Suppressor macrophage (primary cell): ENCODE data around the gene GFRA1.

Experiments used
- DNase-seq, 4 experiments: peaks; one replicate each; pipeline ENCODE4 v3.0.0-alpha.2; 2020 to 2022

Gene GFRA1

DNA sequence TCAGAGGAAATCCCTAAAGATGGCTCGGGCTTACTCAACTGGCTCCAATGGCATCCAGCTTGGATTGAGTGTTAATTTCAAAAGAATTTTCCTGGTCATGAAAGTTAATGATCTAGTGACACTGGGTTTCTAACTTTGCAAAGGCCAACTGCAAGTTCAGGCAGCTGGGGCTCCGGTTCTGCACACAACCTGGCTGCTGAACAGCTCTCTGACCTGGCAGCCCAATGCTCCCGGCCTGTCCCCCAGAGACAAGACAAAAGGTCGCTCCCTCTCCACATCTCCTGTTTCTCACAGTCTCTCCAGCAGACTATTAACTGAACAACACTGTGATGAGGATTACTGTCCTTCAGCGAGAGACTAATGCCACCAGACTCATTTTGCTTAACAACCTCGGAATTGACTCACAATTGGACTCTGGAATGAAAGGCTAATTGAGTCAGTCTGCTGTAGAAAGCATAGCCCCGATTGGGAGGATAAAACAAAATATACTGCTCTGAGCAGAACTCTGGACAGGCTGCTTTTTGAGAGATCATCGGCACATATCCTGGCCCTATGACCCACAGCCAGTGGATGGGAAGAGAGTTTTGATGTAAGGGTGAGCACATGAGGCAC lies 174.5 kb downstream of the GFRA1 start:
- DNase-seq, result no peak

DNA sequence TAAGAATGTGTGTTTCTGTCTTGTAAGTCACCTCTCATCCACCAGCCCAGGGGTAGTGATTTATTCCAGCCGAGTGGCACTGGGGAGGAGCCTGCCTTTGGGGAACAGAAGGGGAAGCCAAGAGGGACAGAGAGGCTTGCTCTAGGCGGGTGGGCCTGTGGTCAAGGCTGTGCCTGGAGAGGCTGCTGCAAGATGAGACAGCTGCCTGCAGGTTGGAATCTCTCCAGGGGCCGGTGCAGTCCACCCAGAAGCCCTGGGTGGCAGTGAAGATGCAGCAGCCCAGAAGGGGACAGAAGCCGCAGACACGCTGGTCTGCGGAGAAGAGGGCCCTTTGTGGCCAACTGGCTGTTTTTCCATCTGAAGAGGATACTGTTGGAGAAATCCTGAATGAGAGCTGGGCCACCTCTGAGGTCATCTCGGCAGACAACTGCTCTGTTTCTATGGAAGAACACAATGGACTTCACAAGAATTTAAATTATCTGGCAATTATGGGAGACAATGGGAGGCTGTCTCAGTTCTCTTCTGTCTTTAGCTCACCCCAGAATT lies 175.7 kb downstream of the GFRA1 start:
- no peak for DNase-seq

DNA sequence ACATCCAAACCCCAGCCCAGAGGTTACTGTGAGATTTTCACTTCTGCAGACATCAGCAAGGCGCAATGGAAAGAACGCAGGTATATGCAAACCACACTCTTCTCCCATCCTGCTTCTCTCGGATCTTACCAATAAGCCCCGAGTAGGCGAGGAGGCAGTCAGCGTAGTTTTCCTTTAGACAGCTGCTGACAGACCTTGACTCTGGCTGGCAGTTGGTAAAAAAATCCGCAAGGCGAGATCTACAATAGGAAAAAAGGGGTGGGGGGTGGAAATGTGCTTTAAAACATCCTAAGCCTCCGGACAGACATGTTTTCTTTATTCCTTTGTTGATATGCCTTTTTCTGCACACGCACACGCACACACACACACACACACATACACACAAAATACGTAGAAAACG lies 176.5 kb downstream of the GFRA1 start:
- no peak for DNase-seq

DNA sequence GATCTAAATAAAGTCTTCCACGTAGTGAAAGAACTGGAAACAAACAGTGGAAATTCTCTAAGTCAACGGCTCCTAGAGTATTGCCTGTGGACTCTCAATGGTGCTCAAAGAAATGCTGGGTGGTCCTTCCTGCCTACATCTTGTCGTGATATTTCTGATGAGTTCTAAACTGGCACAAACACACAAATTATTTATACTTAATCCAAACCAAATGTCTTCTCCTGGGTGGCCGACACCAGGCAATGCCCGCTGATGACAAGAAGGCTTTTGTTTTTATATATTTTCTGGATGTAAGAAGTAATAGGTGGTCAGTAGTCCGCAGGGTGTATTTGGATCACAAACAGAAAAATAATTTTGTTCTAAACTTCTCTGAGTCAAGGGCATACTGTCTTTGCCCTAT lies 178.7 kb downstream of the GFRA1 start:
- DNase-seq, result no peak

DNA sequence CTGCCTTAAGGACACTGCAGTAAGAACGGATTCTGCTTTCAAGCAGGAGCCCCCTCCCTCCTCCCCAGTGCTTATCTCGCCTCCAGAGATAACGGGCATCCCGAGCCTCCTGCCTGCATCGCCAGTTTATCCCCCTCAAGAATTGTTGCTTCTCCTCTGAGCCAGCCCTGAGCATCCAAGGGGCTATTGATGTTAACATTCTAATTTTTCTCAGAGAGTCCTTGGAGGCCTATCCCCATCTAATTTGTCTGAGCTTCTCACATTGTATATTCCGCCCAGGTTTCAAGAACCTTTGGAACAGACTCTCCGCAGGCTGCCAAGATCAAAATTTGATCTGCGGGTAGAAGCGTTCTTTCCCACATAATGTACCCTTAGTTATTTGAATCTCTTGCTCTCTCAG lies 180.0 kb downstream of the GFRA1 start:
- no peak for DNase-seq

DNA sequence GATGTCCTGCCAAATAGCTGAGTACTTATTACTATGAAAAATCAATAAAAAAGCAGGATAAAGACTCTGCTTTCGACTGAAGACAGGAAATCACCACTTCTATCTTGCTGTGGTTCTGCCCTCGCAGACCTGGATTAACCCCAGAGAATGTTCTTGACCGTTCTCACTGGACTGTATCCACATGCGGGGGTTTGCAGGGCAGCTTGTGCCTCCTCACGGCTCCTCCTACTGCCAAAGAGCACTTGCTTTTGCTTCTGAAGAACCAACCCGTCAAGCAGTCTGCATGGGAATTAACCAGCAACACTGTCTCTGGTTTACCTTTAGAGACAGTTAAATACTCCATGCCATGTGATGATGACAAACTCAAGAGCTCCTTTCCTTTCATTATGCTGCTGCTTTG lies 184.0 kb downstream of the GFRA1 start:
- DNase-seq, result no peak

DNA sequence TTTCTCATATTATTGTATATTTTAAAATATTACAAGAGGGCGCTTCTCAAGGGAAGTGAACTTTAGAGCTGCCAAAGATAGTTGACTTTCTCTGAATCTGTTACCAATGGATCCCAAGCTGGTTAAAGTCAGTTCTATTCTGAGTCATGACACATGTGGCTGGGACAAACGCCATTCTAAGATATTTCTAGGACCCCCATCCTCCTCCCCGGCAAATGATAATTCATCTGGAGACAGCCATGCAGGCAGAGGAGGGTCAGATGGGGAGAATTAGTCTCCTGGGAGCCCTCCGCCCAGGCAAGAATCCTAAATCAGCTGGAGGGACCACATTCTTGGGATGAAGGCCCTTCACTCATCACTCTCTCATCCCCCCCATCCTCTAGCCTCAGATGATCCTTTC lies 187.7 kb downstream of the GFRA1 start:
- no peak for DNase-seq

DNA sequence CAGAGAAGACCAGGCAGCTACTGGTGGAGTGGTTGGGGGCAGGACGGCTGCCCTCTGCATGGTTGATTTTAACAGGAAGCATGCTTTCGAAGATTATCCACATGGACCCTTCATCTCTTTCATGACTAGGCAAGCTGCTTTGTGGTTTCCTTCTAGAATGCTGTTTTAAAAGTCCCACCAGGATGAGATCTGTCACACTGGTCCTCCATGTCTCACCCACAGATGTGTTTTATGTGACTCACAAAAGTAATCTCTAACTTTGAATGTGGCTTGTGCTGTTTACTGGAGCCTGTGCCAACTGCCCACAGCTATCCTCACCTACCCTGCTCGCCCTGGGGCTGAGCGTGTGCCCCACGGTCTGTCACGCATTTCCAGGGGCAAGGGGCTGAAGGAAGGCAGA lies 188.8 kb downstream of the GFRA1 start:
- no peak for DNase-seq

DNA sequence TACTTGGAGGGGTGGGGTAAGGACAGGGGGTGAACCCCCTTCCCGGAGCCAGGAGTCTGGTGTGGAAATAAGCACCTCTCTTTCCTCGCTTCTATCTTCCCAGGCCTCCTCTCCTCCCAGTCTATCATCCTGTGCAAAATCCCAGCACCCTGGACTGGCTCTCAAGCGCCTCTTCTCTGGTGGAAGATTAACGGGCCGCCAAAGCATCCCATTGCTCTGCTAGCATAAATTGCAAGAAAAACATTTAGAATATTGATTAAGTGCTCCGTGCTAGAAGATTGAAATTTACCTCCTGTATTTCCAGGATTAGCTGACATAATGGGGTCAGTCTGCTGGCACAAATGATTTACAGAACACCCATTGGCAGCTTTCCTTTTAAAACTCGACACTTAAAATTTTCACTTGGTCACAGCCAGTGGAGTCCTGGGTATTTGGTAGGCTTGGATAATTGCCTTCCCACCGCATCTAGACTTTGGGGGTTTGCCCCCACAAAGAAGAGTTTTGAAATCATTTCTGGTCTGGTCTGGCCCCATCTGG lies 189.7 kb downstream of the GFRA1 start:
- no peak for DNase-seq

DNA sequence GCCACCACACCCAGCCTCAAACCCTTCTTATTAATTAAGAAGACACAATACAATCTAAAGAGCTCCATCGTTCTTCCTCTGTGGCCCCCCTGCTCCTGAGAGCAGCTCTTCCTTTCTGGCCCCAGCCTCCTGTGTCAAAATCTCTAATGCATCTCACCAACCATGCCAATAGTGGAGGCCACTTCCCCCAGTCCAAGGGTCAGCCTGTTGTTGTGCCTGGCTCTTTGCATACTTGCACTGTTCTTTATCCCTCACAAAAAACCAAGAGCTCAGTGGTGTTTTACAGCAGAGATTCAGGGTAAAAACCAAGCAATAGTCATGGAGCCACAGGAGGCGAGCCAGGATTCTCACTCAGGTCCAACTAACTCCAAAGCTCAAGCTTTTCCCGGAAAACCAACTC lies 190.2 kb downstream of the GFRA1 start:
- DNase-seq, result no peak

DNA sequence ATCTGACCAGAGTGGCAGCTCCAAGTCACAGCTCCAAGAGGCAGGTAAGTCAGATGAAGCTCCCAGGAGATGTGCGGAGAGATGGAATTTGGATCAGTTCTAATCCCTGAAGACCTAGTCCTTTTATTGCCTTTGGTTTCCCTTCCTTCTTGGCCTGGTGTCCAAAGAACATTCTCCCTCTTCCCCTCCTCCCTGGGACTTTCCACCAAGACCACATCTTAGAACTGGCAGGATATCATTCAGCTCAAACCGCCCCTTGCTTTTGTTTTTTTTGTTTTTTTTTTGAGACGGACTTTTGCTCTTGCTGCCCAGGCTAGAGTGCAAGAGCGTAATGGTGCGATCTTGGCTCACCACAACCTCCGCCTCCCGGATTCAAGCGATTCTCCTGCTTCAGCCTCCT lies 190.8 kb downstream of the GFRA1 start:
- no peak for DNase-seq

DNA sequence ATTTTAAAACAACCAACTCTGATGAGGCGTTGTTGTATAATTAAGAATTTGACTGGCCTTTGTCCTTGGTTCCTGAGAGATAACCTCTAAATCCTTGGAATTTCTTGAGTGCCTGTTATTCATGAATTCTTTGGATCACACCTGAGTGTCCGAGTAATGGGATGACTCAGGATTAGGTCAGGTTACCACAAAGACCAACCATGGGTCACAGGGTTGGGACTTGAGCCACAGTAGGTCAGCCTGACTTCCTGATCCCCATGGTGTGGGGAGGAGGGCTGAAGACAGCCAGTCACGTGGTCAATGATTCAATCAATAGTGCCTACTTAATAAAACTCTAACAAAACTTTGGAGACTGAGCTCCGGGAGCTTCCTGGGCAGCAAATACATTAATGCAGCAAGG lies 192.5 kb downstream of the GFRA1 start:
- DNase-seq, result no peak

DNA sequence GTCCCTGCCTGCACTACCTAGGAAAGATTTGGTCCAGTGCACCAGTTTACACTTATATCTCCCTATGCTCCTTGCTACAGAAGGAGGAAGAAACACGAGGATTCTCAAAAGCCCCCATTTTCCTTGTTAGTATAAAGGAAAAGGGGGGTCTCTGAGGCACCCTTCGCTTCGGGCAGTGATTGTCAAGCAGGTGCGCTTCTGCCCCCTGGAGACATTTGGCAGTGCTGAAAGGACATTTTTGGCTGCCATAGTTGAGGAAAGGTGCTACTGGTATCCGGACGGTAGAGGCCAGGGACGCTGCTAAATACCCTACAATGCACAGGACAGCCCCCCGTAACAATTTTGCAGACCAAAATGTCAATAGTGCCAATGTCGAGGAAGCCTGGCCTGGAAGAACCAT lies 193.7 kb downstream of the GFRA1 start:
- no peak for DNase-seq

DNA sequence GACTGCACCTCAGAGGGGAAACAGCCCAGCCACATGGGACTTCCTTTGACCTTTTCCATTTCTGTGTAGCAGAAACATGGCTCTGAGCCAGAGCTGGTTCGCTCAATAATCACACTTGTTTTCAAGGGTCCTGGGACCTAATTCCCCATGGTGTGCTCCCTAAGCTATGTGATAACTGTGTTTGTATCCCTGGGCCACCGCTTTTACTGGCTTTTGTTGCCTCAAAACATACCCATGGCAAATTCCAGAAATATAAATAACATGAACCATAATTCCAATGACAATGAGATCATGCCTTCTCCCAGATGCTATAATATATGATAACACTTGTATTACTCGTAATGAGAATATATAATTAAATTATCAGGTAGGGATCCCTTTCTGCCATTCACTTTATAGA lies 196.4 kb downstream of the GFRA1 start:
- DNase-seq, result no peak

DNA sequence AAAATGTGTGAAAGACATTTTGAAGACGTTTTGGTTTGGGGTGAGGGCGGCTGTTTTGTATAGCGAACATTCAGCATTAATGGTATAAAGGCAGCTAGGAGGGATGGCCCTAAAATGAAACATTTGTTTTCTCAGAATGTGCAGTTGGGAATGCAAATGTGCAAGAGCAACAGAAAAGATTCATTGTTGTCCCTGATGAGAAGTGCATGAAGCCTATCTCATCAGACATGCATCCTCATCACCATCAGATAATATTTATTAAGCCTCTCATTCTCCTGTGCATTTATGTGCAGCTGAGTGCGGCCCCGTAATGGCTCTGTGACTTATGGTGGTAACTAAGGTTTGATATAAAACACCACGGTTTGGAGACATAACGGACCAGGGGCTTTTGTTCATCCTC lies 199.5 kb downstream of the GFRA1 start:
- DNase-seq, result no peak

DNA sequence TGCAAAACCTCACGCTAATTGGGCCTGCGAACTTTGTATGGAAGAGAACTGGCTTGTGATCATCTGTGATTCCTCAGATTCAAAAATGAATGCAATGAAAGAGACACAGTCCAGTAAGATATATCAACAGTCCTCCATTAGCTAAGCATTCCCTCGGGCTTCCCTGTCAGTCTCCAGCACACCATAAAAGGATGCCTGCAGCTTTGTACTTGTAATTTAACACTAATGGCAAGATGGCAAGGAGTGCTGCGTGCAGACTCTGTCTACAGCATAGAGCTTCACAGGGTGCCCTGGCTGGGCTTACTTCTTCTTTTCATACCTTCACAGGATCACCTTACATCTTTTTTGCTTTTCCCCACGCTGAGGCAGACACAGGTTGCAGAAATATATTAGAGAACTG lies 200.0 kb downstream of the GFRA1 start:
- DNase-seq, result no peak

DNA sequence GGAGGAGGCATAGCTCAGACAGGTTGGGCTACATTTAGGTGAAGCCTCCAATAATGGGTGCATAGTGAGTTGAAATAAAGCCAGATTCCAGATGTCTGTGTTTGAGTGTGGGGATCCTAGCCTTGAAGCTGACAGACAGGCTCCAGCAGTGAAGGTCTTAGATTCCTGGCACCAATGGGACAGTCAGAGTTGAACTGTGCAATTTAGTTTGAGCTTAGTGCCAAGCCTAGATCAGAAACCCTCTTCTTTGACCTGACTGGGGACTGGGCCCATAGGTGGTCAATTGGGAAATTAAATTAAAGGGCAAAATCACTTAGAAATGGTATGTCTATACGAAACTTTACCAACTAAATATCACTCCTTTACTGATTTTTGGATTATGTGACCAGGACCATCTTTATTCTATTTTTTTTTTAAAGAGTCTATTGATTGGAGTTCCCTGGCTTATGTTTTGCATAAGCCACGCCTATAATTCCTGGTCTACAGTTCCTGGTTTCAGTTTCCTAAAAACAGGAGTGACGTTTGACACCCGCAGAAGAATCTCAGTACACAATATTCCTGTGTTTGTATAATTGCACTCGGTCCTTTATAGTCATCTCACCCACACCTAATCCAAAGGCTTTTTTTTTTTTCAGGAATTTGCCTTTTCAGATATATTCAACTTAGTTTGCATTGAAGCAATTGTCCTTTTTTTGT lies 201.4 kb downstream of the GFRA1 start:
- DNase-seq, result no peak

DNA sequence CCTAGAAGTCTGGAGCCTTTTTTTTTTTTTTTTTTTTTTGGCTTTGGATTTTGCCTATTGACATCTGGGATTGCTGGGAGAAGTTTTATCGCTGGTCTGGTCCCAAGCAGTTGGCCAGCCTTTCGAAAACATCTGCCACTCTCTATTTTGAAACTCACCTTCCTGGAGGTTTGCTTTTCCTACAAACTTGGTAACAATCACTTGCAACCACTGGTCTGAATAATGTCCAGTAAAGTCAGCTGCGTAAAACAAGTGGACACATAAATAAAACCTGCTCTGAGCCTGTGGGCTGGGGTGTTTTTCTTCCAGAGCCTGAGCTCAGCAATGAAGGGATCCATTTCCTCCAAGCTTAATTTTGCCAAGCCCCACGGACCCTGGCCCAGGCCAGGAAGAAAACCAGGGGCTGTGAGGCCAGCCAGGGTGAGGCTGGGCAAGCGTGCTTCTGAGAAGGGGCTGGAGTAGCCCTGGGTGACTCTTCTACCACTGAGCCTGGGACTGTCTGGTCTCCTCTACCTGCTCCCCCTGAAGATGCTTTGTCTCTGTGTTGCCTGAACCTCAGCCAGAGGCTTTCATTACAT lies 202.2 kb downstream of the GFRA1 start:
- DNase-seq, result no peak

DNA sequence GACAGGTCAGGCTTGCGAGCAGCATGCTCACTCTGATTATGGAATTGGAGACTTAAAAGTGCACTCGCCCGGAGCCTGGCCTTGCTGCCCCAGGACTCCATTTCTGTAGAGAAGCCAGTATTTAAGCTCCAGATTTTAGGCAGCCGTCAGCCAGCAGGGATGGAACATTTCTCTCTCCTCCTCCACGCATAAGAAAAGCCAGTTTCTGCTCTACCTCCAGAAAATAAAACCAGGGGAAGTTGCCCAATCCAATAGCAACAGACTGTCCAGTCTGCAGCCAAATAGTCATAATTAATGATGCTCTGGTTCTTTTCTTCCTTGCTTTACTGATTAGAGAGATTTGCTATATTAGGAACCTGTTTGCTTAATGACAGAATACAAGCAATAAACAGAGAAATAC lies 203.2 kb downstream of the GFRA1 start:
- no peak for DNase-seq

DNA sequence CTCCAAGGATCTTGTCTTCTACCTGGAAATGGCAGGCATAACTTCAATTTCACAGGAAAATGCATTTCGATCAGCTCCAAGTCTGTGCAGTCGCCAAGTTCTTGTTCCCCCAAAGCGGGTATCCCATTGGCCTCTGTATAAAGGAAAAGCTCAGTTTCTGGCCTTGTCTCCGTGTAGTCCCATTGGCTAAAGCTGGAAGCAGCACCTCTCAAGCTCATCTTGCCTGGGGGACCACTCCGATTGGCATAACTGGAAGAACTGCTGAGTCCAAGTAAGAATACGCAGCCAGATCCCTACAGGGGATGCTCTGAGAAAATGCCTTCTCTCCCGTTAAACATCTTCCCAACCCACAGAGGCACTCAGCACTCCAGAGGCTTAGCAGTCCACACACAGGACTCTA lies 205.2 kb downstream of the GFRA1 start:
- DNase-seq, result no peak

DNA sequence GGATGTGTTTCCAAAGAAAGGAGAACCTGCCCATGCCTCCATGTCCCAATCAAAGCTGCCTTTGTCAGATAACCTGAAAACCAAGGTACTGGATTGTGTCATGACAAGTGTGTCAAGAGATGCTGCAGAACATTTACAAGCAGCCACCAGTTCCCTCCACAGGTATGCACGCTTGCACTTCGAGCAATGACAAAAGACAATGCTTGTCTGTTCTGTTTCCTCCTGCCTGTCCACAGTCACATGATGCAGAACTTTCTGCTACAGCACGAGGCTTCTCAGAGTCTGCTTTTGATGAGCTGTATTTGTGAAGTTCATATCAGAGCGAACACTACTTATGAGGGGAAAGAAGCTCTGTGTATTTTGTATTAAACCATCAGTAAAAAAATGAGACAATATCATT lies 209.9 kb downstream of the GFRA1 start:
- no peak for DNase-seq

DNA sequence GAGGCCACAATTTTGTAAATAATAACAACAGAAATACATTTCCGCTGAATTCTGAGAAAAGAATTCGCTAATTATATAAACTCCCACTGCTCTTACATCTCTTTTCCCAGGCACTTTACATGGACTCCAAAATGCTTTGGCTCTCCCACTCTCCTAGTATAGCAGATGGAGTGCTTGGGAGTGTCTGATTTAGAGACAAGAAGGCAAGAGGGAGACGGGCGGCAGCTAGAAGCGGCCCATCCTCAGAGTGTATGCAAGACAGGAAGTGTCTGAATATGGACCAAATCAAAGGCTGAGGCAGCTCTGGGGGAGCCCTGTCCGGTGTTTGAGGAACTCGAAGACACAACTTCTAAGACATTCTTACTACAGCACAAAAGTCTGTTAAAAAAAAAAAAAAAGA lies 212.1 kb downstream of the GFRA1 start:
- no peak for DNase-seq

DNA sequence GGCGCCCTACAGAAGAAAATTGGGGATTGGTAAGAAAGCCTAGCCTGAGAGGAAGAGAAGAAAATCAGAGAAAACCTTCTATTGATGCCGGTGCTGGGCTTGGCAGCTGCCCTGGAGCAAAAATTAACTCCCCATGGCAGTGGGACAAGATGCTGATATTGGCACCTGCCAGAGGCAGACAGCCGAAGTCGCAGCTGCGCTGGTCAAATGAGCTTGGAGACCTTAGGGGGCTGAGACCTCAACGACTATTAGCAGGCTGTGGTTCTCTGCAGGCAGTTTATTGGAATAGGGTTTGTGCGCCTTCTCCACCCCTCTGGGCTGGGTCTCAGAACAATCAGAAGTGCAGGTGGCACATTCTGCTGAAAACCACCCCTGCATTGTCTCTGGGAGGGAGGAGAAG lies 213.7 kb downstream of the GFRA1 start:
- no peak for DNase-seq
